CD4-positive, alpha-beta T cell treated with Interleukin-15 for 4 hours (primary cell): Measurements from ENCODE around the gene GRB10.
"Not testable (repeated sequence)": the region's sequence is repeated elsewhere in the genome, so short reads cannot be mapped to it uniquely, and the experiment has no call there.

ENCODE experiments used
- DNase-seq: peaks from one replicate; pipeline ENCODE4 v3.0.0-alpha.2; 2020; ENCODE audit warnings: low spot score

Gene GRB10

GRCh38 chr7:50580057-50580456 is 202.6 kb downstream of the GRB10 start:
- no peak for DNase-seq

- DNase-seq: not testable (repeated sequence)
Measured at GRCh38 chr7:50578105-50578504, 204.6 kb downstream of the GRB10 start.

- DNase-seq: no peak
Measured at GRCh38 chr7:50577569-50577968, 205.1 kb downstream of the GRB10 start.

GRCh38 chr7:50576388-50576787 is 206.3 kb downstream of the GRB10 start:
- DNase-seq: not testable (repeated sequence)

- no peak for DNase-seq
Measured at GRCh38 chr7:50567715-50568261, 214.9 kb downstream of the GRB10 start.

GRCh38 chr7:50565977-50566376 is 216.7 kb downstream of the GRB10 start:
- no peak for DNase-seq

- DNase-seq: no peak
Measured at GRCh38 chr7:50565559-50565916, 217.2 kb downstream of the GRB10 start.

- DNase-seq: no peak
Measured at GRCh38 chr7:50564640-50565558, 217.8 kb downstream of the GRB10 start, which contains the start of gene DDC. TSS of gene DDC (minus strand) at chr7:50565405. CDS start at chr7:50544085, 21,320 bp downstream.

GRCh38 chr7:50564171-50564570 is 218.5 kb downstream of the GRB10 start:
- no peak for DNase-seq

- DNase-seq: no peak
Measured at GRCh38 chr7:50562136-50562535, 220.6 kb downstream of the GRB10 start.

GRCh38 chr7:50560865-50561351 is 221.8 kb downstream of the GRB10 start:
- DNase-seq: no peak

GRCh38 chr7:50559881-50560280 is 222.8 kb downstream of the GRB10 start:
- no peak for DNase-seq

- DNase-seq: no peak
Measured at GRCh38 chr7:50558294-50559053, 224.2 kb downstream of the GRB10 start.

GRCh38 chr7:50557099-50557498 is 225.6 kb downstream of the GRB10 start:
- no peak for DNase-seq

- DNase-seq: no peak
Measured at GRCh38 chr7:50556247-50556991, 226.3 kb downstream of the GRB10 start.

- DNase-seq: no peak
Measured at GRCh38 chr7:50555594-50556140, 227.0 kb downstream of the GRB10 start.

- DNase-seq: no peak
Measured at GRCh38 chr7:50554431-50555322, 228.0 kb downstream of the GRB10 start.

- DNase-seq: no peak
Measured at GRCh38 chr7:50553973-50554372, 228.7 kb downstream of the GRB10 start.

GRCh38 chr7:50552921-50553320 is 229.8 kb downstream of the GRB10 start:
- no peak for DNase-seq

- DNase-seq: no peak
Measured at GRCh38 chr7:50552139-50552538, 230.6 kb downstream of the GRB10 start.
